Kidney capillary endothelial cell (primary cell): ENCODE measurements around the gene TIFAB.

Source experiments
- DNase-seq: peaks from one replicate; pipeline ENCODE4 v3.0.0-alpha.2; 2018; ENCODE audit warnings: low spot score

The TIFAB gene

DNA sequence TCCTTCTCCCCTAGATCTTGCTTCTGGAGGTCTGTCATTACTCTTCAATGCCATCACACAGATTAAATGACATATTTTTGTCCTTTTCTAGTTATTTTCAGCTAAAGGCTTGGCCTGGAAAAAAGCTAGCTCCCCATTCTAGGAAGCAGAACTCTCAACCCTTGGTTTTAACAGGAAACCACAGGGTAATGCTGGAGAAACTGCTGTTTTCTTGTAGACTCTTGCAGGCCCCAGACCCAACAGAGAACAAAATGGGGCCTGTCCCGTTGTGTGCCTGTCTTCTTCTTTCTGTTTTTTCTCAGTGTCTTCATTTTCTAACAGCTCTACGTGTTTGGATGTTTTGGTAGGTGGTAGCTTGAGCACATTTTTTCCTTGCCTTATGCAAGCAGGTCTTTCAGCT, 26.5 kb downstream of the TIFAB start:
- no peak for DNase-seq

DNA sequence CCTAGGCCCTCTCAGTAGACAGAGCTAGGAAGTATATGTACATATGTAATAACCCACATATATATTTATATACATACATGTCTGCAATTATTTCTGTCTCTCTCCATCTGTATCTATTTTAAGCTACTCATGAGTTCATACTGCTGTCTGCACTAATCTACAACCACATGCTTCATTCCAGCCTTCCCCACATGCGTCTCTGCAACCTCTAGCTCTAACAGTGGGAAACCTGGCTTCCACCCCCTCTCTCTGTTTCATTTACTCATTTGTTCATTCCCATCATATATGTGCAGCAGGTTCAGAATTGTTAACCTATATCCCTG, 28.3 kb downstream of the TIFAB start:
- DNase-seq, result no peak

DNA sequence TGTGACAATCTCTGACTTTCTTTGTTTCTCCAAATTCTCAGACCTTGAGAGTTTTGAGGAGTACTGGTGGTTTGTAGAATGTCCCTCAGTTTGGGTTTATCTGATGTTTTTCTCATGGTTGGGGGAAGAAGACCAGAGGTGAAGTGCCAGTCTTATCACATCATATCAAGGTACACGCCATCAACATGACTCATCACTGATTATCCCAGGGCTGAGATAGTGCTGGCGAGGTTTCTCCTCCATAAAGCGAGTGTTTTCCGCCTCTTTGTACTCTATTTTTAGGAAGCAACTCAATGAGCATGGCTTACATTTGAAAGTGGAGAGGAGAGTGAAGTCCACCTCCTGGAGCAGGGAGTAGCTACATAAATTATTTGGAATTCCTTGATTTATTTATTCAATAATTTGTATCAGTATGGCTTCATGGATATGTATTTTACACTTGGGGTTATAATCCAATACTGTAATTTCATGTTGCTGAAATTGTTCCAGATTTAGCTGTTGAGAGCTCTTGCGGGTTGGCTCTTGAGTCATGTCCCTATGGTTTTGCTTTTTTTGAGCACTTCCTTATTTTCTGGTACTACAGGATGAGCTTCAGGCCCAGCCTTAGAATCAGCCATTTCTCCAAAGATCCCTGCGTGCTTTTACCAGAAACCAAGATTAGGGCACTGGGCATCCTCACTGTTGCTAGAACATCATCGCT, 28.9 kb downstream of the TIFAB start:
- no peak for DNase-seq

DNA sequence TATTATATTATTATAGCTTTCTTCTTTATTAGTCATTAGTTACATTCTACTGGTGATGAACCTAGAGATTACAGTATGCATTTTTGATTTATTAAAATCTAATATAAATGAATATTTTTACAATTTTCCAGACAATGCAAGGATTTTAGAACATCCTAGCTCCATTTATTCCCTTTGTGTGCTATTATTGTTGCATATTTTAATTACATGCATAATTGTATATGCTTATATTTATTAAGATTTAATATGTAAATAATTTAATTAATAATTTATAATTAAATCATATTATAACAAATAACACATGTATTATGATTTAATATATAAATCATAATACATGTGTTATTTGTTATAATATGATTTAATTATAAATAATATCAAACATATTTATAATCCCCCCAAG, 29.7 kb downstream of the TIFAB start:
- no peak for DNase-seq

DNA sequence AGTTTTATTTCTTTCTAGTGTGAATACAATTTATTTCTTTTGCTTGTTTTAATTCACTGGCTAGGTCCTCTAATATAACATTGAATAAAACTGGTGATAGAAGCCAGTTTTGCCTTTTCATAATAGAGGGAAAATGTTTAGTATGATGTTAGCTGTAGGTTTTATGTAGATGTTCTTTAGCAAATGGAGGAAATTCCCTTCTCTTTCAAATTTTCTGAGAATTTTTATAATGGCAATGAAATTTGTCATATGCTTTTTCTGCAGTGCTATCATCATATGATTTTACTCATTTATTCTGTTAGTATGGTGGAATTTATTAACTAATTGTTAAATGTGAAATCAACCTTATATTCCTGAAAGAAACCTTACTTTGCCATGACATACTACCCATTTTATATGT, 35.1 kb downstream of the TIFAB start:
- DNase-seq, result no peak

DNA sequence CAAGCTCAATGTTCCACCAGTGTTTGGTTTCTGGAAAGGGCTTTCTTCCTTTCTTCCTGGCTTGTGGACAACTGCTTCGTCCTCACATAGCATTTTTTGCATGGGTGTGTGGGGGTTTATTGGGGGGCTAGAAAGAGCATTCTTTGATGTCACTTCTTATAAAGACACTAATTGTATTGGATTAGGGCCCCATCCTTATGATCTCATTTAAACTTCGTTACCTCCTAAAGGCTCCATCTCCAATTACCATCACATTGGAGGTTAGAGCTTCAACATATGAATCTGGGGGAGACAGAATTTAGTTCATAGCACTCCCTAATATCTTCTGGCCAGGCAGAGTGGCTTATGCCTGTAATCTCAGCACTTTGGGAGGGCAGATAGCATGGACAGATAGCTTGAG, 47.1 kb downstream of the TIFAB start:
- DNase-seq, result no peak

DNA sequence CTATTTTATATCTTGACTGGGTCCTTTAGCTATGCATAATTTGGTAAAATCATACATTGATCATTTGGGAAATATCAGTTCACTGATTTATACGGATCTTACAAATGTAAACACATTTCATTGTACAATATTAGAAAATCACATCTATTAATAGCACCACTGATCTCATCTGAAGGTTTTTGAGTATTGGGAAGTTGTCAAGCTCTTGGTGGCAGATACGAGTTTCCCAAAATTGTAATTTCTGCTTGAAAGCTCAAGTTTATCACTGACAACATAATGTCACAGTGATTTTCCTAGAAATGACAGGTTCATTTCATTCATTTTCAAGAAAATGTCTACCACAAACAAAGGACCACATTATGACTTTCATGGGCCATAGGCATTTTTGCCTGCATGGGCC, 50.1 kb downstream of the TIFAB start:
- no peak for DNase-seq

DNA sequence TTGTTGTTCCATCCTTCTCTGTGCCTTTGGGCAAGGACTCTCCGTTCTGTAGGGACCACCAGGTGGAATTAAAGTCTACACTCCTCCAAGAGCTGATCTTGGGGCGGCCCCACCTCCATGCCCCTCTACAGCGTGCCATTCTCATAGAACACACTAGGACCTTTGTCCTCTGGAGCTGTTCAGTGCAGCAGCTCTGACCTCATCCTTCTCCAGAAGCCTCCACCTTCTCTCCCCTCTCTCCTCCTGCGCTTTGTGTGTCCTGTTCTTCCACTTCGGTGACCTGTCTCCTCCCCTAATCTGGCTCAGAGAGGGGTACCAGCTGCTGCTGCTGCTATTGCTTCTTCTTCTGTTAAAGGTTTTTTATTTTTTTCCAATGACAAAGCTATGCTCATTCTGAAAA, 51.3 kb downstream of the TIFAB start:
- no peak for DNase-seq

DNA sequence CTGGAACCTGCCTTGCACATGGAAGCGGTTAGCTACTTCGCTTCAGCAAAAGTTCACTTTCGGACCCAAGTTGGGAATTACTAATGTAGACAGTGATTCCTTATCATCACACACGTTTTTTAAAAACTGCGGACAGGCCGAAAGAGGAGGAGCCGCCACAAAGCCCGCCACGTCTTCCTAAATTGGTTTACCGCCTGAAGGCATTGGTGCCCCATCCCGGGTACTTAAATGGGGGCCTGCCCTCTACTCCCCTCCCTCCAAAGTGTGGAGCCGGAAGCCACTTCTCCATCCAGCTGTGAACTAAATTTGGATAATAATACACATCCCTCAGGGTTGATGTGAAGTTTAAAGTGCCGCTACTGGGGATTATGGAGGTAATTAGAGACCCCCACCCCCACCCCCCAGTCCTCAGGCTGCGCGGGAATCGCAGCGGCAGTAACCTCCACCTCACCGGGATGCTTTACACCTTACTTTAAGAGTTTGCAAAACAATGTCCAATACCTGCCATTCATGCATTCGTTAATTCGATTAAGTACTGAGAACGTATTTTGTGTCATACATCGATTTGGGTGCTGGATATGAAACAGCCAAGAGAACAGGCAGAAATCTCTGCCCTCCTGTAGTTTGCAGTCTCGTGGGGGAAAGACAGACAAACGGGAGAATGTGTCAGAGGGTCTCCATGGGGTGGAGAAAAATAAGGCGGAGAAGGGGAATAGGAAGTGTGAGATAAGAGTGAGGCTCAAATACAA, 52.2 kb downstream of the TIFAB start:
- DNase-seq, result no peak

DNA sequence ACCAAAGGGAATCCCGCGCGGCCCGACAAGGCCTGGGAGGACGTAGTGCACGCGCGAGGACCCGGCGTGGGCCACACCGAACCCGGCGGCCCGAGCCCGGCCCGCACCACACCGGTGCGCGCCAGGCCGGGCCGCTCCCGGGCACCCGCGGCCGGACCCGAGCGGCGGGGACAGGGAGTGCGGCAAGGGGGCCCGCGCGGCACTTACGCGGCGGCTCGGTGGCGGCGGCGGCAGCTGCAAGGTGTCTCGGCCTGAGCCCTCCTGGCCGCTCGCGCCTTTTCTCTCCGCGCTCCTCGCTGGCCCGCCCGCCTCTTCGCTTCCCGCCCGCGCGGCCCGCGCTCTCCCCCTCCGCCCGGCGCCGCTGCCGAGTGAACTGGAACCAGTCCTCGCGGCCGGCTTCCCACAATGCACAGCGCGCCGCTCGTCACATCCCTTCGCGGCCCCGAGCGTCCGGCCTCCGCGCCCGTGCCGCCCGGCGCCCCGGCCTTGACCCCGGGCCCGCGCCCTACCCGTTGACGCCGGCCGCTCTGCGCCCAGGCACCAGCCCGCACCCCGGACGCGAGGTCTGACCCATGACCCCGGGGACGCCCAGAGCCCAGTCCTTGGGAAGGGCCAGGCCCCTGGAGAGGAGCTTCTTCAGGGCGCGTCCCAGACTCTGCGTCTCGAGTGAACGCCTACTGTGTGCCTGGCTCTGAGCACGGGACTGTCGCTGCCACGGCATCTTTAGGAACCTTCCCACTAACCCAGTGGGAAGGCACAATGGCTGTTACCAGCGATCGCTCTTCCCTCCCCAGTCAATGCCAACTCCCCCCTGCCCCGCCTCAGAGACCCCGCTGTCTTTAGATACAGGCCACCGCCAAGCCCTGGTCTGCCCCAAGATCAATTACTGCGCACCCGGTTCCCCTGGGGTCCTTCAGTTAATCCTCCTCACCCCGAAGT, 53.0 kb downstream of the TIFAB start, which contains the start of gene MACROH2A1:
Gene MACROH2A1, minus strand, starts transcription at position 377 of the 939 bp plus-strand sequence. CDS start 10,138 bp downstream, outside the sequence.
- DNase-seq, result peak; percentile 74

DNA sequence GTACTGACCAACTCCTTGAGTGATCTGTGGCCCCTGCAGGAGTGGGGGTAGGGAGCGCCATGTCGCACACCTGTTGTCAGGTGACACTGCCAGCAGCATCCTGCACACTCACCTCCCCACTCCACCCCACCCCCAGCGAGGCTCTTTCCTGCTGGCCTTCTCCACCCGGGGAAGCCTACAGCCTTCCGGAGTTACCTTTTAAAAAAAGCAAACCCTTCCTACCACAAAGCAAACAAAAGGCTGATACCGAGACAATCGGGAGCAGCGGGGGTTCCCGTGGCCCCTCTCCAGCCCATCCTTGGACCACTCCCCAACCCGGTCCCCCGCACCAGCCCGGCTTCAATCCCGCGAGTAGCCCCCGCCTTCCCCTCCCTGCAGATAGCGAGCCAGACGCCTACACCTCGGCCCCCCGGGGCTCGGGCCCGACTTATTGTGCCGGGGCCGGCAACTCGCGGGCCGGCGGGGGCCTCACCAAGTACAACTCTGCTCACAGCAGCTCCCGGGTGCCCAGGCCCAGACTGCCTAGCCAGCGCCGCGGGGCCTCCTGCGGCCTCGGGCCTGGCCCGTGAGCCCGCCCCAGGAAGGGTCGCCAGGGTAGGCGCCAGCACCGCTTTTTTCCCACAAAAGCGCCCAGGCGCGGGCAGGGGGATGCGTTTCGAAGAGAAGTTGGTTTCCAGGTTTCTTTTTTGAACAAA, 53.8 kb downstream of the TIFAB start:
- DNase-seq, result no peak
